Calu3 (cell line): ENCODE measurements around the gene SNU13. TPM values are rescaled to one million over a fixed set of nuclear protein-coding genes. Genes with fewer than 3 reads are reported as not detected.

ENCODE experiments used
- BruUV-seq: library from RNA; stranded (reverse); fragments of 400-500 nt; replicated peaks from 2 replicates; lab custom pipeline; 2021; lab: Mats Ljungman, UMichigan
- CTCF ChIA-PET: fragments of 300-600 bp; sonication (Branson Sonifier 250); formaldehyde crosslinking; loops from one replicate; lab custom pipeline; 2022; ENCODE audit warnings: antibody characterized with exemption; lab: Charles Lee
- DNase-seq: peaks from one replicate; pipeline ENCODE4 v3.0.0; 2022
- H3K27ac Mint-ChIP-seq: one replicate; pipeline ENCODE4 v1.8.0; 2022; ENCODE audit warnings: mixed read lengths; ENCODE audit not compliant: unreplicated experiment
- H3K27me3 Mint-ChIP-seq: one replicate; pipeline ENCODE4 v1.8.0; 2022; ENCODE audit warnings: mixed read lengths; ENCODE audit not compliant: unreplicated experiment
- H3K36me3 Mint-ChIP-seq: one replicate; pipeline ENCODE4 v1.8.0; 2022; ENCODE audit warnings: mild to moderate bottlenecking, moderate library complexity, mixed read lengths; ENCODE audit not compliant: insufficient read depth, unreplicated experiment
- H3K4me1 Mint-ChIP-seq: one replicate; pipeline ENCODE4 v1.8.0; 2022; ENCODE audit warnings: mild to moderate bottlenecking, low read depth, mixed read lengths; ENCODE audit not compliant: unreplicated experiment
- H3K4me3 Mint-ChIP-seq: one replicate; pipeline ENCODE4 v1.8.0; 2022; ENCODE audit warnings: mild to moderate bottlenecking, low read depth, moderate library complexity, mixed read lengths; ENCODE audit not compliant: unreplicated experiment
- H3K9me3 Mint-ChIP-seq: one replicate; pipeline ENCODE4 v1.8.0; 2022; ENCODE audit warnings: low read depth, mixed read lengths; ENCODE audit not compliant: unreplicated experiment
- intact Hi-C: fragments of 100-400 bp; cut with micrococcal nuclease; formaldehyde crosslinking; loops from one replicate; pipeline ENCODE4 v1.10.0; 2022; ENCODE audit not compliant: unreplicated experiment
- total RNA-seq: library from RNA; stranded (reverse); gene quantifications from 2 replicates; pipeline ENCODE4 v1.2.3, GENCODE V29; 2022
- TF ChIP-seq, protein P1 (sequence below): fragments of 200-600 bp; IDR thresholded peaks from one replicate; pipeline ENCODE4 v1.8.0; 2022; ENCODE audit warnings: antibody characterized with exemption; ENCODE audit not compliant: unreplicated experiment

The SNU13 gene
- total RNA-seq, 1 experiment from 2014 or later = 213 TPM

DNA sequence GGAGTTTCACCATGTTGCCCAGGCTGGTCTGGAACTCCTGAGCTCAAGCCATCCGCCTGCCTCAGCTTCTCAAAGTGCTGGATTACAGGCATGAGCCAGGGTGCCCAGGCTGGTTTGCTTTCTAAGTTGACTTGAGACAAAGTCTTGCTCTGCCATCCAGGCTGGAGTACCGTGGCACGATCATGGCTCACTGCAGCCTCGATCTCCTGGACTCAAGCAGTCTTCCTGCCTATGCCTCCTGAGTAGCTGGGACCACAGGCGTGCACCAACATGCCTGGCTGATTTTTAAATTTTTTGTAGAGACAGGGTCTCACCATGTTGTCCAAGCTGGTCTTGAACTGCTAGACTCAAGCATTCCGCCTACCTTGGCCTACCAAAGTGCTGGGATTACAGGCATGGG lies 31.0 kb downstream of the SNU13 start:
- peaks cover 84% of the 10 kb centered on the region for H3K36me3 Mint-ChIP-seq
- H3K4me3 Mint-ChIP-seq = no peak overlapping the region
- no peaks in the 10 kb centered on the region for H3K4me1 Mint-ChIP-seq
- DNase-seq = no peak
- H3K27ac Mint-ChIP-seq = no peak overlapping the region
- intact Hi-C loops = no loop called here
- H3K27me3 Mint-ChIP-seq = no peaks in the 10 kb centered on the region
- CTCF ChIA-PET = no interaction called here
- no peaks in the 10 kb centered on the region for H3K9me3 Mint-ChIP-seq
- BruUV-seq = no TSS peak
- TF ChIP-seq, protein P1, sequence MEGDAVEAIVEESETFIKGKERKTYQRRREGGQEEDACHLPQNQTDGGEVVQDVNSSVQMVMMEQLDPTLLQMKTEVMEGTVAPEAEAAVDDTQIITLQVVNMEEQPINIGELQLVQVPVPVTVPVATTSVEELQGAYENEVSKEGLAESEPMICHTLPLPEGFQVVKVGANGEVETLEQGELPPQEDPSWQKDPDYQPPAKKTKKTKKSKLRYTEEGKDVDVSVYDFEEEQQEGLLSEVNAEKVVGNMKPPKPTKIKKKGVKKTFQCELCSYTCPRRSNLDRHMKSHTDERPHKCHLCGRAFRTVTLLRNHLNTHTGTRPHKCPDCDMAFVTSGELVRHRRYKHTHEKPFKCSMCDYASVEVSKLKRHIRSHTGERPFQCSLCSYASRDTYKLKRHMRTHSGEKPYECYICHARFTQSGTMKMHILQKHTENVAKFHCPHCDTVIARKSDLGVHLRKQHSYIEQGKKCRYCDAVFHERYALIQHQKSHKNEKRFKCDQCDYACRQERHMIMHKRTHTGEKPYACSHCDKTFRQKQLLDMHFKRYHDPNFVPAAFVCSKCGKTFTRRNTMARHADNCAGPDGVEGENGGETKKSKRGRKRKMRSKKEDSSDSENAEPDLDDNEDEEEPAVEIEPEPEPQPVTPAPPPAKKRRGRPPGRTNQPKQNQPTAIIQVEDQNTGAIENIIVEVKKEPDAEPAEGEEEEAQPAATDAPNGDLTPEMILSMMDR = no peak

DNA sequence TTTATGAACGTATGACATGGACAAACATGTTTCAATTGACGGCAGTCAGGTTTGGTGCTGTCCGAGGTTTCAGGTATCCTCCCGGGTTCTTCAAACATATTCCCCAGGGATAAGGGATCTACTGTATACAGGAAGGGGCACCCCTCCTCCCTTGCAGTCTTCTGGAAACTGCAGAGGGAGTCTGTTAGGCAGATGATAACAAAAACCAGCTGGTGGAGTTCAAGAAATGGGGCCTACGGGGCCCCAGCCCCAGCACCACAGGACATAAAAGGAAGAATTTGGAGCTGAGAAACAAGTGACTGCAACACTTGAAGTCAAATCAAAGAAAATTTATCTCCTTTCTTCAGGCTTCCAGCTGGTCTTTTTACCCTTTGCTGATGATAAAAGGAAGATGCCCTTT lies 32.1 kb downstream of the SNU13 start:
- no TSS peak for BruUV-seq
- CTCF ChIA-PET = no interaction called here
- TF ChIP-seq, protein P1 = no peak
- intact Hi-C loops = no loop called here
- Mint-ChIP-seq H3K27me3 (no peaks in the 10 kb centered on the region), H3K4me3 (no peak overlapping the region), H3K9me3 (no peaks in the 10 kb centered on the region), H3K36me3 (peaks cover 91% of the 10 kb centered on the region), H3K27ac (no peak overlapping the region), H3K4me1 (no peaks in the 10 kb centered on the region)
- DNase-seq = no peak

DNA sequence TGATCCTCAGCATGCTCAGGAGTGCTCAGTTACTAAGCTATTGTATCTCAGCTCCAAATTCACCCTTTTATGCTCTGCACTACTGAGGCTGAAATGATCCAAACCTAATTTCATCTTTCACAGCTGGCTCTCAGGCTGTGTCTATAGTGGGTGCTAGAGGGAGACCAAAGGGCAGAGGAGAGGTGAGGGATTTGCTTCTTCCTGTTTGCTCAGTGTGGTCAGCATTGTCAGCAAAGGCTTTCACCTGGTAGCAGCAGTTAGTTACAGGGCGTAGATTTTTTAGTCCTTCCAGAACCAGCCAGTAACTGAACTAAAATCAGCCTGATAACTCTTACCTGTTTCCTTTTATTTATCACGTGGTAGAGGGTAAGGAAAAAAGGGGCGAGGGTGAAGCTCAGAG lies 34.3 kb downstream of the SNU13 start:
- Mint-ChIP-seq H3K27ac (no peak overlapping the region), H3K36me3 (peaks cover 87% of the 10 kb centered on the region), H3K27me3 (no peaks in the 10 kb centered on the region), H3K9me3 (no peaks in the 10 kb centered on the region), H3K4me1 (no peaks in the 10 kb centered on the region), H3K4me3 (no peak overlapping the region)
- TF ChIP-seq, protein P1 = no peak
- intact Hi-C loops = no loop called here
- BruUV-seq = no TSS peak
- CTCF ChIA-PET = no interaction called here
- DNase-seq = no peak

DNA sequence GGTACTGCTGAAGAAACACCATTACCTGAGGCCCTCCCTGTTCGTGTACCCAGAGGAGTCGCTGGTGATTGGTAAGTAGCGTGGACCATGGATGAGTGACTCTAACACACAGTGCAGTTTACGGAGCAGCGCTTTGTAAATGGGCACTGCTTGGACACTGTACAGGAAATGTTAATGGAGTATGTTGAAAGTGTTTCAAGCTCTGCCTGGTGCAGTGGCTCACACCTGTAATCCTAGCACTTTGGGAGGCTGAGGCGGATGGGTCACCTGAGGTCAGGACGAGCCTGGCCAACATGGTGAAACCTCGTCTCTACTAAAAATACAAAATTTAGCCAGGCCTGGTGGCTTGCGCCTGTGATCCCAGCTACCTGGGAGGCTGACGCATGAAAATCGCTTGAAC lies 37.8 kb downstream of the SNU13 start:
- Mint-ChIP-seq H3K4me1 (no peaks in the 10 kb centered on the region), H3K27ac (no peak overlapping the region), H3K27me3 (no peaks in the 10 kb centered on the region), H3K4me3 (no peak overlapping the region), H3K9me3 (no peaks in the 10 kb centered on the region), H3K36me3 (peaks cover 78% of the 10 kb centered on the region)
- no TSS peak for BruUV-seq
- DNase-seq = no peak
- intact Hi-C loops = no loop called here
- CTCF ChIA-PET = interaction anchor here (0.6 to 1.1 kb wide), 2 partner anchors 13 to 29 kb away, joined by 3 to 4 read pairs; no protein-coding TSS in a partner anchor
- TF ChIP-seq, protein P1 = no peak
